HG03108 (cell line): ENCODE measurements around the gene KLHL12.

ENCODE experiments used
- ATAC-seq: cut with Tn5 transposase; IDR thresholded peaks from one replicate; pipeline ENCODE4 v1.9.1; 2021; ENCODE audit warnings: moderate library complexity; ENCODE audit not compliant: unreplicated experiment

Gene KLHL12

GRCh38 chr1:202888531-202889360, 38.3 kb downstream of the KLHL12 start, which contains the start of gene RABIF:
TSS of gene RABIF (minus strand) at chr1:202889149. CDS start at chr1:202889098, 51 bp downstream.
- peak; percentile 92 for ATAC-seq

- ATAC-seq, result no peak
These were observed 38.9 kb downstream of the KLHL12 start for GRCh38 chr1:202888221-202888530.

GRCh38 chr1:202880961-202881460, 46.0 kb downstream of the KLHL12 start:
- ATAC-seq, result no peak

- no peak for ATAC-seq
These were observed 47.0 kb downstream of the KLHL12 start for GRCh38 chr1:202880062-202880461.

- no peak for ATAC-seq
These were observed 47.9 kb downstream of the KLHL12 start for GRCh38 chr1:202879128-202879527.

- no peak for ATAC-seq
These were observed 54.0 kb downstream of the KLHL12 start for GRCh38 chr1:202873026-202873425.

- no peak for ATAC-seq
These were observed 55.7 kb downstream of the KLHL12 start for GRCh38 chr1:202871367-202871766.

- ATAC-seq, result no peak
These were observed 64.1 kb downstream of the KLHL12 start for GRCh38 chr1:202862679-202863560.

- peak; percentile 85 for ATAC-seq
These were observed 65.5 kb downstream of the KLHL12 start for GRCh38 chr1:202861420-202862132.

- ATAC-seq, result no peak
These were observed 66.2 kb downstream of the KLHL12 start for GRCh38 chr1:202860744-202861419.

GRCh38 chr1:202858789-202859414, 68.1 kb downstream of the KLHL12 start:
- ATAC-seq, result no peak

GRCh38 chr1:202858331-202858730, 68.7 kb downstream of the KLHL12 start:
- no peak for ATAC-seq

GRCh38 chr1:202857136-202857610, 69.9 kb downstream of the KLHL12 start:
- ATAC-seq, result no peak

- ATAC-seq, result no peak
These were observed 71.0 kb downstream of the KLHL12 start for GRCh38 chr1:202856014-202856413.

- ATAC-seq, result no peak
These were observed 72.2 kb downstream of the KLHL12 start for GRCh38 chr1:202854787-202855186.

GRCh38 chr1:202852163-202852904, 74.7 kb downstream of the KLHL12 start:
- ATAC-seq, result no peak

GRCh38 chr1:202850593-202851362, 76.3 kb downstream of the KLHL12 start:
- ATAC-seq, result no peak

- ATAC-seq, result no peak
These were observed 78.9 kb downstream of the KLHL12 start for GRCh38 chr1:202848191-202848542.

- no peak for ATAC-seq
These were observed 82.1 kb downstream of the KLHL12 start for GRCh38 chr1:202844935-202845334.
